Mesothelial cell of epicardium (in vitro differentiated cells): Measurements from ENCODE around the gene SLC12A5. TPM values are rescaled to one million over a fixed set of nuclear protein-coding genes. Genes with fewer than 3 reads are reported as not detected.

Experiments used
- DNase-seq, 2 experiments: peaks; one replicate each; pipeline ENCODE4 v3.0.0; 2021; ENCODE audit warnings: low spot score in 2 of 2; ENCODE audit not compliant: unreplicated experiment in 2 of 2
- H3K27ac Mint-ChIP-seq: 2 replicates; pipeline ENCODE4 v1.8.0; 2021; ENCODE audit warnings: mixed read lengths
- H3K27me3 Mint-ChIP-seq: 2 replicates; pipeline ENCODE4 v1.8.0; 2021; ENCODE audit warnings: low read depth, mixed read lengths
- H3K36me3 Mint-ChIP-seq: 2 replicates; pipeline ENCODE4 v1.8.0; 2021; ENCODE audit warnings: mixed read lengths
- H3K4me1 Mint-ChIP-seq: 2 replicates; pipeline ENCODE4 v1.8.0; 2021; ENCODE audit warnings: mixed read lengths
- H3K4me3 Mint-ChIP-seq: 2 replicates; pipeline ENCODE4 v1.8.0; 2021; ENCODE audit warnings: mild to moderate bottlenecking, moderate library complexity, mixed read lengths
- H3K9me3 Mint-ChIP-seq: 2 replicates; pipeline ENCODE4 v1.8.0; 2021; ENCODE audit warnings: mixed read lengths
- total RNA-seq: library from RNA; stranded (reverse); gene quantifications from 3 replicates; pipeline ENCODE4 v1.2.1, GENCODE V29; 2021
- TF ChIP-seq, protein P1 (sequence below): fragments of 200-600 bp; sonication (generic); IDR thresholded peaks from one replicate; pipeline ENCODE4 v1.5.0; 2021; ENCODE audit warnings: antibody characterized with exemption; ENCODE audit not compliant: unreplicated experiment

The SLC12A5 gene
- total RNA-seq, 1 donor from 2014 or later: 6.9 TPM

DNA sequence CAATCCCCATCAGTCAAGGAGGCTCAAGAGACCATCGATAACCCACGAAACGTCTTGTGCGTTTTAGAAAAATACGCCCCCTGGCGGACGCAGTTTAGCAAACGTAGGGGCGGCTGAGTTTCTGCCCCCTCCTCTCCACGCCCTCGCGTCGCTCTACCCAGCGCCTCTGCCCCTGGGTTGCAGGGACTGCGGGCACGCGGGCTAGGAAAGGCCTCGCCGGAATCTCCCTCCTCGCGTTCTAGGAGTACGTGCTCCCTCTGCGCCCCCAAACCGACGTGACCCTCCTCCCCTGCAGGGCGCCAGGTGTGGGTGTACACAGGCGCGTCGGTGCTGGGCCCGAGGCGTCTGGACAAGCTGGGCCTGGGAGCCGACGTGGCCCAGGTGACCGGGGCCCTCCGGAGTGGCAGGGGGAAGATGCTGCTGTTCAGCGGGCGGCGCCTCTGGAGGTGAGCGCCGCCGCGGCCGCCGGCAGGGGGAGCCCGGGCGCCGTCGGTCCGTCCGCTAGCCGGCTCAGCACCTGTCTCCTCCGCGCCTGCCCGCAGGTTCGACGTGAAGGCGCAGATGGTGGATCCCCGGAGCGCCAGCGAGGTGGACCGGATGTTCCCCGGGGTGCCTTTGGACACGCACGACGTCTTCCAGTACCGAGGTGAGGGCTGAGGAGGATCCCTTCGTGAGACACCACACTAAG, 15.0 kb upstream of the SLC12A5 start:
- Mint-ChIP-seq H3K9me3 (peaks cover 5% of the 10 kb centered on the region), H3K36me3 (no peaks in the 10 kb centered on the region), H3K27ac (no peak overlapping the region), H3K4me1 (peaks cover 4% of the 10 kb centered on the region), H3K27me3 (peaks cover 53% of the 10 kb centered on the region), H3K4me3 (peak overlapping the region; percentile 30)
- peak in 1 of 2 experiments; percentile 67 for DNase-seq
- TF ChIP-seq, protein P1, sequence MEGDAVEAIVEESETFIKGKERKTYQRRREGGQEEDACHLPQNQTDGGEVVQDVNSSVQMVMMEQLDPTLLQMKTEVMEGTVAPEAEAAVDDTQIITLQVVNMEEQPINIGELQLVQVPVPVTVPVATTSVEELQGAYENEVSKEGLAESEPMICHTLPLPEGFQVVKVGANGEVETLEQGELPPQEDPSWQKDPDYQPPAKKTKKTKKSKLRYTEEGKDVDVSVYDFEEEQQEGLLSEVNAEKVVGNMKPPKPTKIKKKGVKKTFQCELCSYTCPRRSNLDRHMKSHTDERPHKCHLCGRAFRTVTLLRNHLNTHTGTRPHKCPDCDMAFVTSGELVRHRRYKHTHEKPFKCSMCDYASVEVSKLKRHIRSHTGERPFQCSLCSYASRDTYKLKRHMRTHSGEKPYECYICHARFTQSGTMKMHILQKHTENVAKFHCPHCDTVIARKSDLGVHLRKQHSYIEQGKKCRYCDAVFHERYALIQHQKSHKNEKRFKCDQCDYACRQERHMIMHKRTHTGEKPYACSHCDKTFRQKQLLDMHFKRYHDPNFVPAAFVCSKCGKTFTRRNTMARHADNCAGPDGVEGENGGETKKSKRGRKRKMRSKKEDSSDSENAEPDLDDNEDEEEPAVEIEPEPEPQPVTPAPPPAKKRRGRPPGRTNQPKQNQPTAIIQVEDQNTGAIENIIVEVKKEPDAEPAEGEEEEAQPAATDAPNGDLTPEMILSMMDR: peak; percentile 93

DNA sequence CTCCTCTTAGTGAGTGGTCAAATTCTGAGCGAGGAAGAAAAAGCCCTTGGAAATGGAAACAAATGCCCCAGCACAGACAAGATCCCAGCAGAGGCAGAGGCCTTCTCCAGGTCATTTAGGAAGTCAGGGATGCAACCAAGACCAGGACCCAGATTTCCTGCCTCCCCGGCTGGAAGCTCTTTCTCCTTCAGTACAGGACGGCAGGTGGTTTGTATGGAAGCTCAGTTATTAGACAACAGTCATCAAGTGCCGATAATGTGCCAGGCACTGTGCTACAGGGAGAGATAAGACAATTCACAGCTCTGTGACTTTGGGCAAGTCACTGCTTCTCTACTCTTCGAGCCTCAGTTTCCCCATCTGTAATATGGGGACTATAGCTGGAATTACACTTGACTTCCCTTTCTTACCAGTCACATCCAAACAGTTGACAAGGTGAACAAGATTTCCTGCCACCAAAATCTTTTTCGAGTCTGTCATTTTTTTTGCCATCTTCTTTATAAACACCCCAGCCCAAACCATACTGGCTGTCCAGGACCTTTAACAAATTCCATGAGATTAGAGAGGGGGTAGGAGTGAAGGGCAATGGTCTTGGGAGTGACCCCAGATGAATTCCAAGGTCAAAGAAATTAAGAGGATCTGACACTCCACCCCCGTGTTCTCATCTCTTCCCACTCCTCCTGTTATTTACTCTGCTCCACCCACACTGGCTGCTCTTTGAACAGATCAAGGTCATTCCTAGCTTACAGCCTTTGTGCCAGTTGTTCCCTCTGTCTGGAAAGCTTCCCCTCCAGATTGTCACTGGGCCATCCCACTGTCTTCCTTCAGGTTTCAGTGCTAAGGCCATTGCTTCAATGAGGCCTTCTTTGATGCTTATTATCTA, 14.3 kb upstream of the SLC12A5 start:
- no peak overlapping the region for H3K4me3 Mint-ChIP-seq
- H3K27me3 Mint-ChIP-seq: peaks cover 46% of the 10 kb centered on the region
- H3K9me3 Mint-ChIP-seq: peaks cover 5% of the 10 kb centered on the region
- TF ChIP-seq, protein P1: no peak
- H3K4me1 Mint-ChIP-seq: peaks cover 4% of the 10 kb centered on the region
- no peaks in the 10 kb centered on the region for H3K36me3 Mint-ChIP-seq
- H3K27ac Mint-ChIP-seq: no peak overlapping the region
- DNase-seq: no peak

DNA sequence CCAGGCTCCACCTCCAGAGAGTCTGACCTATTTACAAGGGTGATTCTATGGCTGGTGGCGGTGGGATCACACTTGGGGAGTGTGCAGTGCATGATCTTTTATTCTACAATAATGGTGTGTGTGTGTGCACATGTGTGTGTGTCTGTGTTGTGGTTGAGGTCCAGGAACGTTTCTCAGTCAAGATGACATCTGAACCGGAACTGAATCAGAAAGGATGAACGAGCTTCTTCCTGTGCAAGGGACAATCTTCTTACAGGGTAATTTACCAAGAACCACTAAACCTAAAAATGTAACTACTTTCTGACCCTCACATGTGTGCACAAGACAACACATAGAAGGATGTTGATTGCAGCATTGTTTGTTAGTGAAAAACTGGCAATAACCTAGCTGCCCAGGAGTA, 11.7 kb upstream of the SLC12A5 start:
- peaks cover 45% of the 10 kb centered on the region for H3K27me3 Mint-ChIP-seq
- no peak overlapping the region for H3K4me3 Mint-ChIP-seq
- H3K36me3 Mint-ChIP-seq: no peaks in the 10 kb centered on the region
- H3K27ac Mint-ChIP-seq: no peak overlapping the region
- peaks cover 9% of the 10 kb centered on the region for H3K4me1 Mint-ChIP-seq
- DNase-seq: no peak
- TF ChIP-seq, protein P1: no peak
- no peaks in the 10 kb centered on the region for H3K9me3 Mint-ChIP-seq

DNA sequence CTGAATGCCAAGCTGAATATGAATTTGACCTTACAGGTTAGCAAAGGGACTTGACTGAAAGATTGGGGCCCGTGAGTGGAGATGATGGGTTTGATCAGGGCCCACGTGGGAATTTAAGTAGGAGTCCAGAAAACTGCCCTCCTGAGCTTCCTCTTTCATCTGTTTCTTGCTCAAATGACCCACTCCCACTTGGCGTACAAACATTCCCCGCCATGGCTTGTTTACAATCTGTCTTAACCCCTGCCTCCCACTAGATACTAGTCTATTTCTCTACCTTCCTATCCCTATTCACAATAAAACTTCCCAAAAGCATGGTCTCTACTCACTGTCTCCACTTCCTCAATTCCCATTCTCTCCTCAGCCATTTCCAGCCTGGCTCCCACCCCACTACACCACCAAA, 10.9 kb upstream of the SLC12A5 start:
- Mint-ChIP-seq H3K4me1 (peaks cover 9% of the 10 kb centered on the region), H3K27ac (no peak overlapping the region), H3K4me3 (no peak overlapping the region), H3K36me3 (no peaks in the 10 kb centered on the region), H3K27me3 (peaks cover 44% of the 10 kb centered on the region), H3K9me3 (no peaks in the 10 kb centered on the region)
- TF ChIP-seq, protein P1: no peak
- no peak for DNase-seq

DNA sequence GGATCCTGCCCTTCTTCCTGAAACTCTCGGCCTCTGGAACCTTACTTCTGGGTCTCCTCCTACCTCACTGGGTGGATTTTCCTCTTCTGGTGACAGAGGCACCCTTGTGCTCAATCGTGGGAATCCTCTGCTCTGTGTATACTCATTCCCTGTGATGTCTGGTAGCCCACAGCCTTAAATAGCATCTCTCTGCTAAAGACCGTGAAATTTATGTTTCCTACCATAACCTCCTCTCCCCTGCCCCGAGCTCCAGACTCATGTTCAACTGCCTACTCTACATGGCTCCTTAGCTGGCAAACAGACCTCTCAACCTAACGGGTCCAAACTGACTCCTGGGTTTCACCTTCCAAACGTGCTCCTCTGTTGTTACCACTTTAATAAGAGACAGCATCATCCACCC, 10.4 kb upstream of the SLC12A5 start:
- no peak for DNase-seq

More for the DNA sequence above, 10.4 kb upstream of the SLC12A5 start:
- H3K27ac Mint-ChIP-seq: no peak overlapping the region
- H3K4me1 Mint-ChIP-seq: peaks cover 9% of the 10 kb centered on the region
- TF ChIP-seq, protein P1: no peak
- H3K36me3 Mint-ChIP-seq: no peaks in the 10 kb centered on the region
- no peak overlapping the region for H3K4me3 Mint-ChIP-seq
- no peaks in the 10 kb centered on the region for H3K9me3 Mint-ChIP-seq
- peaks cover 45% of the 10 kb centered on the region for H3K27me3 Mint-ChIP-seq
